Muscle layer of colon (tissue), 2 donors: ENCODE results near the gene ANKHD1.
A peak's percentile ranks its signal among the peaks of the same experiment; 100 is the strongest.

Source experiments
- H3K27ac ChIP-seq: one replicate; pipeline ENCODE4 v1.7.0; 2013; ENCODE audit warnings: low read depth, mild to moderate bottlenecking, low read length, moderate library complexity
- H3K27me3 ChIP-seq, 2 donors: one replicate each; pipeline ENCODE4 v1.7.0; 2013; ENCODE audit warnings: low read length in 2 of 2, mild to moderate bottlenecking in 2 of 2; ENCODE audit not compliant: insufficient read depth in 2 of 2, control insufficient read depth in 1 of 2
- H3K36me3 ChIP-seq: one replicate; pipeline ENCODE4 v1.7.0; 2013; ENCODE audit warnings: mild to moderate bottlenecking, low read length; ENCODE audit not compliant: insufficient read depth
- H3K4me1 ChIP-seq: one replicate; pipeline ENCODE4 v1.7.0; 2013; ENCODE audit warnings: mild to moderate bottlenecking, low read length; ENCODE audit not compliant: insufficient read depth
- H3K4me3 ChIP-seq, 2 donors: one replicate each; pipeline ENCODE4 v1.7.0; 2013; ENCODE audit warnings: low read length in 2 of 2, low read depth in 1 of 2, mild to moderate bottlenecking in 1 of 2, moderate library complexity in 1 of 2
- H3K9ac ChIP-seq: one replicate; pipeline ENCODE4 v1.7.0; 2013; ENCODE audit warnings: low read length
- H3K9me3 ChIP-seq: one replicate; pipeline ENCODE4 v1.7.0; 2013; ENCODE audit warnings: mild to moderate bottlenecking, low read length
- donor health status: abdominal sarcoma.
- donor health status: Adenocarcinoma of cecum.

Gene ANKHD1

GRCh38 chr5:140401362-140402257, at the start of gene ANKHD1:
TSS of gene ANKHD1 (plus strand) at chr5:140401833. CDS start at chr5:140401968, 135 bp downstream.
- Histone ChIP-seq H3K4me1 (peaks cover 31% of the 10 kb centered on the region), H3K36me3 (no peaks in the 10 kb centered on the region)

GRCh38 chr5:140355546-140355945, 46.1 kb upstream of the ANKHD1 start:
- Histone ChIP-seq H3K27ac (no peak overlapping the region), H3K4me1 (peaks cover 14% of the 10 kb centered on the region), H3K27me3 (no peaks in the 10 kb centered on the region), H3K36me3 (no peaks in the 10 kb centered on the region), H3K4me3 (no peak overlapping the region), H3K9me3 (no peaks in the 10 kb centered on the region), H3K9ac (no peak overlapping the region)

More at GRCh38 chr5:140401362-140402257, at the start of gene ANKHD1:
- H3K27ac ChIP-seq, result peak within 1 kb of the TSS; percentile 100
- H3K9ac ChIP-seq, result peak within 1 kb of the TSS; percentile 93
- H3K27me3 ChIP-seq, result no peaks in the 10 kb centered on the region
- no peaks in the 10 kb centered on the region for H3K9me3 ChIP-seq
- H3K4me3 ChIP-seq, result peak within 1 kb of the TSS; percentile 78 to 99

- no peak overlapping the region for H3K27ac ChIP-seq
- H3K4me1 ChIP-seq, result peaks cover 11% of the 10 kb centered on the region
- H3K36me3 ChIP-seq, result no peaks in the 10 kb centered on the region
- no peak overlapping the region for H3K9ac ChIP-seq
- peak overlapping the region in 1 of 2 donors; percentile 47 for H3K4me3 ChIP-seq
- H3K9me3 ChIP-seq, result no peaks in the 10 kb centered on the region
- no peaks in the 10 kb centered on the region for H3K27me3 ChIP-seq
These were observed 44.5 kb upstream of the ANKHD1 start for GRCh38 chr5:140356853-140357725.

GRCh38 chr5:140357726-140358093, 43.9 kb upstream of the ANKHD1 start:
- Histone ChIP-seq H3K4me3 (peak overlapping the region in 1 of 2 donors; percentile 47), H3K9me3 (no peaks in the 10 kb centered on the region), H3K27me3 (no peaks in the 10 kb centered on the region), H3K9ac (no peak overlapping the region), H3K4me1 (peaks cover 11% of the 10 kb centered on the region), H3K27ac (no peak overlapping the region), H3K36me3 (no peaks in the 10 kb centered on the region)

- no peak overlapping the region for H3K27ac ChIP-seq
- H3K4me3 ChIP-seq, result no peak overlapping the region
- H3K9ac ChIP-seq, result no peak overlapping the region
- no peaks in the 10 kb centered on the region for H3K27me3 ChIP-seq
- H3K4me1 ChIP-seq, result peaks cover 11% of the 10 kb centered on the region
- H3K36me3 ChIP-seq, result no peaks in the 10 kb centered on the region
- H3K9me3 ChIP-seq, result no peaks in the 10 kb centered on the region
These were observed 42.8 kb upstream of the ANKHD1 start for GRCh38 chr5:140358738-140359310.

GRCh38 chr5:140360101-140360500, 41.5 kb upstream of the ANKHD1 start, which contains the start of gene SLC4A9:
TSS of gene SLC4A9 (plus strand) at chr5:140360194. CDS start at chr5:140360237, 43 bp downstream.
- Histone ChIP-seq H3K9me3 (no peaks in the 10 kb centered on the region), H3K36me3 (no peaks in the 10 kb centered on the region), H3K9ac (no peak within 1 kb of the TSS), H3K4me3 (no peak within 1 kb of the TSS), H3K4me1 (peaks cover 11% of the 10 kb centered on the region), H3K27me3 (no peaks in the 10 kb centered on the region), H3K27ac (no peak within 1 kb of the TSS)

GRCh38 chr5:140360681-140361479, 40.8 kb upstream of the ANKHD1 start:
- Histone ChIP-seq H3K9me3 (no peaks in the 10 kb centered on the region), H3K4me3 (no peak overlapping the region), H3K4me1 (peaks cover 11% of the 10 kb centered on the region), H3K27me3 (no peaks in the 10 kb centered on the region), H3K9ac (no peak overlapping the region), H3K36me3 (no peaks in the 10 kb centered on the region), H3K27ac (no peak overlapping the region)

GRCh38 chr5:140361901-140362300, 39.7 kb upstream of the ANKHD1 start:
- Histone ChIP-seq H3K4me3 (no peak overlapping the region), H3K36me3 (no peaks in the 10 kb centered on the region), H3K4me1 (peaks cover 11% of the 10 kb centered on the region), H3K27me3 (no peaks in the 10 kb centered on the region), H3K9me3 (no peaks in the 10 kb centered on the region), H3K27ac (no peak overlapping the region), H3K9ac (no peak overlapping the region)

- Histone ChIP-seq H3K9me3 (no peaks in the 10 kb centered on the region), H3K9ac (no peak overlapping the region), H3K27ac (no peak overlapping the region), H3K4me1 (peaks cover 7% of the 10 kb centered on the region), H3K4me3 (no peak overlapping the region), H3K36me3 (no peaks in the 10 kb centered on the region), H3K27me3 (no peaks in the 10 kb centered on the region)
These were observed 39.3 kb upstream of the ANKHD1 start for GRCh38 chr5:140362311-140362710.

GRCh38 chr5:140362875-140363630, 38.6 kb upstream of the ANKHD1 start:
- Histone ChIP-seq H3K4me3 (peak overlapping the region; percentile 31 to 38), H3K27ac (no peak overlapping the region), H3K9ac (no peak overlapping the region), H3K27me3 (no peaks in the 10 kb centered on the region), H3K9me3 (no peaks in the 10 kb centered on the region), H3K36me3 (no peaks in the 10 kb centered on the region), H3K4me1 (no peaks in the 10 kb centered on the region)
